Breast epithelium (tissue), 4 donors: ENCODE data around the gene AAR2. TPM values are rescaled to one million over a fixed set of nuclear protein-coding genes. Genes with fewer than 3 reads are reported as not detected.

ENCODE experiments used
- DNase-seq, 2 donors: peaks; one replicate each; pipeline ENCODE4 v3.0.0-alpha.2; 2019; ENCODE audit warnings: low spot score in 2 of 2
- H3K27ac ChIP-seq, 2 donors: fragments of 200-600 bp; sonication (generic) in 1 of 2; one replicate each; pipeline ENCODE4 v1.5.1; 2016 to 2019; ENCODE audit warnings: mild to moderate bottlenecking in 1 of 2
- H3K27me3 ChIP-seq, 2 donors: fragments of 200-600 bp; sonication (generic) in 1 of 2; one replicate each; pipeline versions ENCODE4 v1.5.1 to v1.6.0; 2017 to 2019; ENCODE audit warnings: control low read depth in 1 of 2, mild to moderate bottlenecking in 1 of 2
- H3K36me3 ChIP-seq: fragments of 200-600 bp; one replicate; pipeline ENCODE4 v1.5.1; 2019
- H3K4me1 ChIP-seq, 2 donors: fragments of 200-600 bp; sonication (generic); one replicate each; pipeline ENCODE4 v1.5.1; 2016 to 2019; ENCODE audit warnings: control low read depth in 1 of 2
- H3K4me3 ChIP-seq, 3 donors: fragments of 200-600 bp; sonication (generic); 1 replicate in 2 of 3; 2 replicates in 1 of 3; pipeline ENCODE4 v1.5.1; 2016 to 2019; ENCODE audit warnings: mild to moderate bottlenecking in 3 of 3, moderate library complexity in 2 of 3
- H3K9me3 ChIP-seq, 2 donors: fragments of 200-600 bp; sonication (generic) in 1 of 2; one replicate each; pipeline ENCODE4 v1.5.1; 2016 to 2019; ENCODE audit warnings: control low read depth in 1 of 2
- POLR2A ChIP-seq: fragments of 450-650 bp; IDR thresholded peaks from one replicate; pipeline ENCODE4 v1.6.1; 2016; ENCODE audit warnings: antibody characterized with exemption, mild to moderate bottlenecking, moderate library complexity
- POLR2AphosphoS5 ChIP-seq, 3 donors: sonication (generic); formaldehyde crosslinking; IDR thresholded peaks; one replicate each; pipeline ENCODE4 v1.6.1; 2017; ENCODE audit warnings: antibody characterized with exemption in 3 of 3
- intact Hi-C: fragments of 100-400 bp; cut with DNase I; formaldehyde crosslinking; loops from one replicate; pipeline ENCODE4 v1.15.1; 2023; ENCODE audit warnings: low total_unique reads
- total RNA-seq, 3 donors: library from RNA; depleted of rRNA; stranded (reverse); fragments of >200 nt; gene quantifications; one replicate each; pipeline ENCODE4 v1.1.0, GENCODE V29; 2016
- TF ChIP-seq, protein P1 (sequence below), 3 donors: fragments of 450-650 bp; IDR thresholded peaks; one replicate each; pipeline ENCODE4 v1.5.1; 2016 to 2017; ENCODE audit warnings: antibody characterized with exemption in 3 of 3, mild to moderate bottlenecking in 3 of 3, moderate library complexity in 3 of 3

AAR2 gene
- total RNA-seq, 3 donors from 2014 or later = 32.1 to 38.5 (median 36.5) TPM

GRCh38 chr20:36264426-36265246 lies 28.4 kb downstream of the AAR2 start:
- TF ChIP-seq POLR2A (no peak), POLR2AphosphoS5 (IDR thresholded peaks at IDR 0.05) (no peak)
- TF ChIP-seq, protein P1, sequence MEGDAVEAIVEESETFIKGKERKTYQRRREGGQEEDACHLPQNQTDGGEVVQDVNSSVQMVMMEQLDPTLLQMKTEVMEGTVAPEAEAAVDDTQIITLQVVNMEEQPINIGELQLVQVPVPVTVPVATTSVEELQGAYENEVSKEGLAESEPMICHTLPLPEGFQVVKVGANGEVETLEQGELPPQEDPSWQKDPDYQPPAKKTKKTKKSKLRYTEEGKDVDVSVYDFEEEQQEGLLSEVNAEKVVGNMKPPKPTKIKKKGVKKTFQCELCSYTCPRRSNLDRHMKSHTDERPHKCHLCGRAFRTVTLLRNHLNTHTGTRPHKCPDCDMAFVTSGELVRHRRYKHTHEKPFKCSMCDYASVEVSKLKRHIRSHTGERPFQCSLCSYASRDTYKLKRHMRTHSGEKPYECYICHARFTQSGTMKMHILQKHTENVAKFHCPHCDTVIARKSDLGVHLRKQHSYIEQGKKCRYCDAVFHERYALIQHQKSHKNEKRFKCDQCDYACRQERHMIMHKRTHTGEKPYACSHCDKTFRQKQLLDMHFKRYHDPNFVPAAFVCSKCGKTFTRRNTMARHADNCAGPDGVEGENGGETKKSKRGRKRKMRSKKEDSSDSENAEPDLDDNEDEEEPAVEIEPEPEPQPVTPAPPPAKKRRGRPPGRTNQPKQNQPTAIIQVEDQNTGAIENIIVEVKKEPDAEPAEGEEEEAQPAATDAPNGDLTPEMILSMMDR (IDR thresholded peaks at IDR 0.05) = no peak
- Histone ChIP-seq H3K27me3 (no peaks in the 10 kb centered on the region), H3K4me3 (no peak overlapping the region), H3K9me3 (no peaks in the 10 kb centered on the region), H3K4me1 (no peaks in the 10 kb centered on the region), H3K36me3 (no peaks in the 10 kb centered on the region), H3K27ac (no peak overlapping the region)
- intact Hi-C loops = no loop called here
- DNase-seq = no peak

GRCh38 chr20:36266189-36266588 lies 29.9 kb downstream of the AAR2 start:
- H3K36me3 ChIP-seq = no peaks in the 10 kb centered on the region
- no peaks in the 10 kb centered on the region for H3K4me1 ChIP-seq
- no peaks in the 10 kb centered on the region for H3K9me3 ChIP-seq
- H3K27me3 ChIP-seq = no peaks in the 10 kb centered on the region
- no peak overlapping the region for H3K4me3 ChIP-seq
- H3K27ac ChIP-seq = no peak overlapping the region
- intact Hi-C loops = no loop called here
- DNase-seq = no peak
- TF ChIP-seq POLR2AphosphoS5 (IDR thresholded peaks at IDR 0.05) (no peak), POLR2A (no peak)
- TF ChIP-seq, protein P1 (IDR thresholded peaks at IDR 0.05) = no peak

- TF ChIP-seq, protein P1 (IDR thresholded peaks at IDR 0.05) = no peak
- no peak for TF ChIP-seq POLR2AphosphoS5 (IDR thresholded peaks at IDR 0.05)
- TF ChIP-seq POLR2A = no peak
- intact Hi-C loops = no loop called here
Observed at GRCh38 chr20:36267605-36268381, 31.5 kb downstream of the AAR2 start.

GRCh38 chr20:36268440-36269342 lies 32.4 kb downstream of the AAR2 start:
- intact Hi-C loops = no loop called here
- Histone ChIP-seq H3K9me3 (no peaks in the 10 kb centered on the region), H3K36me3 (no peaks in the 10 kb centered on the region), H3K27me3 (no peaks in the 10 kb centered on the region), H3K27ac (no peak overlapping the region), H3K4me1 (no peaks in the 10 kb centered on the region), H3K4me3 (no peak overlapping the region)
- DNase-seq = no peak
- no peak for TF ChIP-seq POLR2AphosphoS5 (IDR thresholded peaks at IDR 0.05)
- TF ChIP-seq, protein P1 (IDR thresholded peaks at IDR 0.05) = no peak
- TF ChIP-seq POLR2A = no peak

More at GRCh38 chr20:36267605-36268381, 31.5 kb downstream of the AAR2 start:
- Histone ChIP-seq H3K9me3 (no peaks in the 10 kb centered on the region), H3K4me1 (no peaks in the 10 kb centered on the region), H3K27me3 (no peaks in the 10 kb centered on the region), H3K27ac (no peak overlapping the region), H3K4me3 (no peak overlapping the region), H3K36me3 (no peaks in the 10 kb centered on the region)
- no peak for DNase-seq
